Astrocyte (in vitro differentiated cells and primary cell): ENCODE data around the gene RPLP2.

Source experiments
- CTCF ChIP-seq: IDR thresholded peaks from 2 replicates; pipeline ENCODE4 v1.5.1; 2011; ENCODE audit warnings: low read depth, mild to moderate bottlenecking, inconsistent platforms, low read length, moderate library complexity; ENCODE audit not compliant: insufficient read depth
- EZH2 ChIP-seq: IDR thresholded peaks from 2 replicates; pipeline ENCODE4 v1.6.1; 2012; ENCODE audit warnings: mild to moderate bottlenecking, low read length, inconsistent platforms; ENCODE audit not compliant: insufficient read depth

GRCh38 chr11:826836-827145 lies 17.0 kb downstream of the RPLP2 start:
- no peak for TF ChIP-seq CTCF
- peak; percentile 84 for TF ChIP-seq EZH2
